KOPT-K1 (cell line): ENCODE results near the gene STARD9.

Source experiments
- H3K27ac ChIP-seq: fragments of 200-600 bp; sonication (generic); 2 replicates; pipeline ENCODE4 v1.5.1; 2016; ENCODE audit warnings: antibody characterized with exemption, mild to moderate bottlenecking, low read depth, low read length; ENCODE audit not compliant: poor library complexity, severe bottlenecking
- H3K36me3 ChIP-seq: fragments of 200-600 bp; sonication (generic); 2 replicates; pipeline ENCODE4 v1.5.1; 2017; ENCODE audit warnings: antibody characterized with exemption, mild to moderate bottlenecking, low read length, moderate library complexity; ENCODE audit not compliant: insufficient read depth
- H3K9me3 ChIP-seq: fragments of 200-600 bp; sonication (generic); 2 replicates; pipeline ENCODE4 v1.5.1; 2017; ENCODE audit warnings: antibody characterized with exemption, low read length, mild to moderate bottlenecking; ENCODE audit not compliant: insufficient read depth, poor library complexity, severe bottlenecking

STARD9 gene

DNA sequence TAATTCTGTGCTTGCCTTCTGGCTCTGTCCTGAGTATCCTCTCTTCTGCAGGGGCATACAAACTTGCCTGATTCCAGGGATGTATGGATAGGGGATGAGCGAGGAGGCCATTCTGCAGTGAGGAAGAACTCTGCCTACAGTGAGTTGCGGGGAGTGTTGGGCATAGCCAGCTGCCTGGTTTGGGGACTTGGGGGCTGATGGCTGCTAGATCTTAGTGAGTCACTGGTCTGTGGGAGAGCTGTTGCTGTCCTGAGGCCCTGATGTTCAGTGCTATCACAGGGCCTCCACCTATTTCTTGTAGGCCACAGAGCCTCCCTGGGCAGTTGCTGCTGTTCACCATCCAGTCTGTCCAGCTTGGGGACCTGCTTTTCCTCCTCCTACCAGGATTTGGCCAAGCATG lies 141.2 kb downstream of the STARD9 start:
- Histone ChIP-seq H3K36me3 (peaks cover 26% of the 10 kb centered on the region), H3K9me3 (no peaks in the 10 kb centered on the region), H3K27ac (no peak overlapping the region)

DNA sequence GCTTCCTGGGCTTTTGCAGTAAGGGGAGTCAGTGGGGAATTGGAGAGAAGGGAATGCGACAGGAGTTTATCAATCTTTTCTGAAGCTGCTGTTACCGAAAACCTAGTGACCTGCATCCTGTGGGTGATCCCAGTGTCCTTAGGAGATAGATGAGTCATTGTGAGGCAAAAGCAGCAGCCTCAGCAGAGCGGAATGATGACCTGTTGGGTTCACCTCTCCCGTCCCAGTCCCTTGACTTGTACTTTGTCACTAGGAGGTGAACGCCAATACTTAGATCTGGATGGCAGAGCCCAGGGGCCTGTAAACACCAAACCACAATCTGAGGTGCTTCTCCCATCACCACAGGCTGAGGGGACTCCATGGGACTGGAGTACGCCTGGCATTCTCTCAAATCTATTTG lies 143.6 kb downstream of the STARD9 start:
- H3K9me3 ChIP-seq, result no peaks in the 10 kb centered on the region
- H3K36me3 ChIP-seq, result peaks cover 50% of the 10 kb centered on the region
- H3K27ac ChIP-seq, result no peak overlapping the region

DNA sequence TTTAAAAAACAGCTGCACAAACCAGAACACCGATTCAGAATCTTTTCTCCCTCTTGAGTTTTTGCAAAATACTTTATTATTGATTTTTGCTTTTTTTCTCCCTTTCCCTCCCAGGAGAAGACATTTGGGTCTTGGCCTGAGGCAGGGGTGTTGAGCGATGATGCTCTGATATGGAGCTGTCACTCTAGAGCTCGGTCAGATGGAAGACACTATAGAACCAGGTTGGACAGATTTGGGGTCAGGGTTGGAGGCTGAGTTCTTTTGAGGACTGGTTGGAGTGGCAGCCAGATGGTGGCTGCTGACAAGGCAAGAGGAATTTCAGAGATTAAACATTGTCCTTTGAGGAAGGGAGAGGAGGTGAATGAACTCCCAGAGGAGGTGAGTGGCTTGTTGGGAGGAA lies 144.7 kb downstream of the STARD9 start:
- H3K27ac ChIP-seq, result no peak overlapping the region
- H3K36me3 ChIP-seq, result peaks cover 60% of the 10 kb centered on the region
- H3K9me3 ChIP-seq, result no peaks in the 10 kb centered on the region

DNA sequence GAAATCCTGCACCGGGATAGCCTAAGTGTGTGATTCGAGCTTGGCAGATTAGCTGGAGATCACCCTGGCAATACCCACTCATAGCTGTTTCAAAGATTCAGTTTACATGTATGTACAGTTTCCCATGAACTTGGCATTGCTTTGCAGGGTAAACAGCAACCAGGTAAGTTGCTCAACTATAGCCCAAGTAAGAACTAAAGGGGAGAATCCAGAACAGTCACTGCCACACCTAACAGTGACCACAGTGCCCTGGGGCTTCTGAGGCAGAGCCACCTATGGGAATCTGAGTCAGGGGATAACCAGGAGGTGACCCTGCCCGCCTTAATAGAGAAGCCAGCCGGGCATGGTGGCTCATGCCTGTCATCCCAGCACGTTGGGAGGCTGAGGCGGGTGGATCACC lies 145.6 kb downstream of the STARD9 start:
- H3K36me3 ChIP-seq, result peaks cover 70% of the 10 kb centered on the region
- H3K9me3 ChIP-seq, result no peaks in the 10 kb centered on the region
- no peak overlapping the region for H3K27ac ChIP-seq

DNA sequence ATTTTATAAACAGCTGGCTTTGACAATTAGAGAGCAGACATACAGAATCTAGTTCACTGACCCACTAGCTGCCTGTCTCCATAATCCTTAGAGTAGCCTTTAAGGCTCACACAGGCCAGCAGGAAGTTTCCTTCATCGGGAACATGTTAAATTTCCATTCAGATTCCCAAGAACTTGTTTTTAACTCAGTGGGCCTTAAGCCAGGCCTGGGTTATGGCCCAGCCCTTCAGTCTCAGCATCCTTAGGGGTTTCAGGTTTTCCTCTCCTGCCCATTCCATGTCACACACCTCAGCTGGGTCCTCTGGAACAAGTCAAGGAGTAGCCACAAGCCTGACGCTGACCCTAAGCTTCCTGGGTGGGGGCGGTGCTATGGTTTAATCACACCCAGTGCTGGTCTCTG lies 146.5 kb downstream of the STARD9 start:
- peaks cover 79% of the 10 kb centered on the region for H3K36me3 ChIP-seq
- H3K9me3 ChIP-seq, result no peaks in the 10 kb centered on the region
- H3K27ac ChIP-seq, result no peak overlapping the region

DNA sequence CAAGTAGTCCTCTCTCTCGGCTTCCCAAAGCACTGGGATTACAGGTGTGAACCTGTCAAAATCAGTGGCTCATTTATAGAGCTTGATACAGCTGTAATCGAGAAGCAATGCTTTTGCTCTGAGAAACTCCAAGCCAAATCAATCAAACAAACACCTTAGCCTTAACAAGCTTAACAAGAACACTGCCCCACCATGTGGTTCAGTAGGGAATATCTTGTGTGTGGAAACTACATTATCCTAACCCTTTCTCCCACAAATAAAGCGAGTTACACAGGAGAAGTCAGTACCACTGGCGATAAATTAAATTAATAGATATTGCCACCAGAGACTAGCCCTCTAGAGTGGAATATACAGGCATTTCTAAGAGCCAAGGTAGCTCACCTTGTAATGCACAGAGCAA lies 147.7 kb downstream of the STARD9 start:
- H3K27ac ChIP-seq, result no peak overlapping the region
- no peaks in the 10 kb centered on the region for H3K9me3 ChIP-seq
- H3K36me3 ChIP-seq, result peaks cover 90% of the 10 kb centered on the region

DNA sequence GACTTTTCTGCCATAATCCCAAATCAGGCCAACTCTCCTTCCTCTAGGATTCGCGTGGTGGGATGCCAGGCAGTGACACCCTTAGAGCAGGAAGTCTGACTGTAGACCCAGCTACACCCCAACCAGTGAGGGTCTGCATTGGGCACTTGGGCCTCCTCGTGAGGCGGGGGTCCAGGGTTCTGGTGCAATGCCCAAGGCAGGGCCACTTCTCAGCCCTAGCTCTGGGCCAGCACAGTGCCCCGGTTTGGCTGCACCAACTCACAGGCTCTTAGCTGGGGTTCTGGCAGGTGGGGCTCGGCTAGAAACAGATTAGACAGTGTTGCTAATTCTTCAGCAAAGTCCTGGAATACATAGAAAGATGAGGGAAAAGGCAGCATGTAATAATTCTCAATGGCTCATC lies 148.9 kb downstream of the STARD9 start:
- H3K36me3 ChIP-seq, result peaks cover 99% of the 10 kb centered on the region
- no peaks in the 10 kb centered on the region for H3K9me3 ChIP-seq
- H3K27ac ChIP-seq, result no peak overlapping the region

DNA sequence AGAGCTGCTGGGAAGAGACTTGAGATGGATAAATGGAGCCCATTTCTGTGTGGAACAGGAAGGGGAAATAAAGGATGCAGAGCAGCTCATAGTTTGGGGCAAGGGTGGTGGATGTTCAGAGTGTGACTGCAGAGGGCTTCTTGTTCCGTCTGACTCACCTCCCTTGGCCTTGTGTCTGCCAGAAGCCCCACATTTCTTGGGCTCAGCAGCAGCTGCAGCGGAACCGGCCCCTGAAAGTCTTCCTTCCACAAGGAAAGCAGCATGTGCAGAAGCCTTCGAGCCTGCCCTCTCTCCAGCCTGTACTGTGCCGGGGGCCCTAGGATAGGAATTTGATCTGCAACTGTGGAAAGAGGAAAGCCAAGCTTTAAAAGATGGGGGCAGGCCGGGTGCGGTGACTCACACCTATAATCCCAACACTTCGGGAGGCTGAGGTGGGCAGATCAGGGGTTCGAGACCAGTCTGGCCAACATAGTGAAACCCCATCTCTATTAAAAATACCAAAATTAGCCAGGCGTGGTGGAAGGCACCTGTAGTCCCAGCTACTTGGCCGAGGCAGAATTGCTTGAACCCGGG lies 150.0 kb downstream of the STARD9 start:
- Histone ChIP-seq H3K36me3 (peaks cover 99% of the 10 kb centered on the region), H3K9me3 (no peaks in the 10 kb centered on the region), H3K27ac (no peak overlapping the region)

DNA sequence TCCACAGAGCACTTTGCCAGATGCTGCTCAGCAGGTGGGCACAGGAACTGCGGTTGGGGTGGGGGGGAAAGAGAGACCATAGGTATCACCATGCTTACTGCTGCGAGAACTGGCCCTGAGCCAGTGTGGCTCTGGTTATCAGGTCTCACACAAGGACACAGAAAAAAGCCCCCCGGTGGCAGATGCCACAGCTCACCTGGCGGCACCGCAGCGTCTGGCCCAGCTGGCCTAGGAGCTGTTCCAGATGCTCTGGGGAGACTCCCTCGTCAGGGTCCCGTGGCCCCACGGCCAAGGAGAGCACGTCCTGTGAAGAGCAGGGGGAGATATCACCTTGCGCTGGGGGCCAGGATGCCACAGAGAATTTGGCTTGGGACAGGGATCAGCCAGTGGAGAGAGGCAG lies 150.7 kb downstream of the STARD9 start:
- no peak overlapping the region for H3K27ac ChIP-seq
- peaks cover 100% of the 10 kb centered on the region for H3K36me3 ChIP-seq
- no peaks in the 10 kb centered on the region for H3K9me3 ChIP-seq

DNA sequence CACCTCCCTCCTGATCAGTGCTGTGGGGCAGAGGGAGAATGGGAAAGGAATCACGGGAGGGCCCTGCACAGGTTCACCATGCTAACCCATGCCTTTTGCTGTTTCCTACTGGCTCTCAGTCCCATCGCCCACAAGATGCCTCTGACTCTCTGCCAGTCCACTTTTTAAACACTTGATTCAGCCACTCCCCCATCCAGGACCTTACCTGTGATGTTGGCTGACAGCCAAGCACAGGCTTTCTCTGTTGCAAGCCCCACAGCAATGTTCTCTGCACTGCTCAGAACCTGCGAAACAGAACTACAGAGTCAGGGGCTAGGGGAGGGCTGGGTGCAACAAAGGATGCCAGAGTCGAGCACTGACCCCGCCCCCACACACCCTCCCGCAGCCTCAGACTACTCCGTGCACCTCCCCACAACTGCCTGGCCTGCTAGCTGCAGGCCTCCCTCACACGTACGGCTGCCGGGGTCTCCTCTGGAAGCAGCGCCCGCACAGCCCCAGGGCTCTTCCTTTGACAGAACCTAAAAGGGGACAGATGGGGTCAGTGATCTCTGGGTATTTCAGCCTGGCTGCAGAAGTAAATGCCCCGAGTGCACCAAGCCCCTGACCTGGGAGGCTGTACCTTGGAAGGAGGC lies 152.5 kb downstream of the STARD9 start:
- Histone ChIP-seq H3K36me3 (peaks cover 100% of the 10 kb centered on the region), H3K27ac (no peak overlapping the region), H3K9me3 (no peaks in the 10 kb centered on the region)

DNA sequence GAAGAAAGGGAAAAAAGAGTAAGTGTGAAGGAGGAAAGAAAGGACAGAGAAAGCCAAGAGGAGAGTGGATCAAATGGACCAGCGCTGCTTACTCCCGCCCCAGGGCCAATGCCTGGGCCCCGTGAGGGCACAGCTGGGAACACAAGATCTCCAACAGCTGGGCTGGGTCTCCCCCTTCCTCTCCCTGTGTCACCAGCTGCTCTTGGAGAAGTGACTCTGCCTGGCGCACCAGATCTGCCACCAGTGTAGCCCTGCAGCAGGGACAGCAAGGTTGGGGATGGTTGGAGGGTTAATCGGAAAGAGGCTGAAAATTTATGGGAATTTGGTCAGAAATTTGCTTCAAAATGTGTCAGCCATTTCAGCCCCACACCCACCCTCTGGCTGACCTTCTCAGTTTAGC lies 153.2 kb downstream of the STARD9 start:
- no peak overlapping the region for H3K27ac ChIP-seq
- H3K36me3 ChIP-seq, result peaks cover 100% of the 10 kb centered on the region
- no peaks in the 10 kb centered on the region for H3K9me3 ChIP-seq

DNA sequence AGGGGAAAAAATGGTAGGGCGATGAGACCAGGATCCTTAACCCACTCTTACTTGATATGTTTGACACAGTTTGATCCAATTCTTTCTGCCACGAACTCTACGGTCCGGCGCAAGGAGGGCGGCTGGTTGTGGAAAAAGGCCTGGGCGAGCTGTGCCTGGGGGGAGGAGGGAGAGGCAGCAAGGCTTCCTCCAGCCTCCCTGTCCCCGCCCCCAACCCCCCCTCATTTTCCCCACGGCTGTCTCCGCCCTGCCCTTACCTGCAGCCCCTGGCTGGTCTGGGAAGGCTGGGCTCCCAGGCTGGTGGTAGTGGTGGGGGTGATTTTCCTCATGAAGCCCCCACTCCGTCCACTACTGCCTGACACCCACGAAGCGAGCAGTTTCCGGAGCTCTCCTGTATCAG lies 153.6 kb downstream of the STARD9 start:
- Histone ChIP-seq H3K36me3 (peaks cover 100% of the 10 kb centered on the region), H3K9me3 (no peaks in the 10 kb centered on the region), H3K27ac (no peak overlapping the region)

DNA sequence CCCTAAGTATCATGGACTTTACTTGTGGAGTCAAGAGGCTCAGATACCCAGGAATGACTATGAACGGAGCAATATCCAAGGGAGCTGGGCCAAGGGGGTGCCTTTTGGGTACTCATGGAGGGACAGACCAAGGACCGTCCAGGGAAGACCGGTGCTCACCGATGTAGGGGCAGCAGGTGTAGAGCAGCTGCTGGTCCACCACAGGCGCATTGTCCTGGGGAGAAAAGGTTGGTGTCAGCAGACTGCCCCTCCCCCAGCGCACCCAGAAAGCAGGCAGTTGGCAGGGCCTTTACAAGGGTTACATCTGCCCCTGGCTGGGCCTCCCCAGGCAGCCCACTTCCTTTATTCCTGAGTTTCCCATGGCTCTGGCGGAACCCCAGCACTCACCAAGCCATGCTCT lies 154.0 kb downstream of the STARD9 start:
- Histone ChIP-seq H3K9me3 (no peaks in the 10 kb centered on the region), H3K27ac (no peak overlapping the region), H3K36me3 (peaks cover 100% of the 10 kb centered on the region)

DNA sequence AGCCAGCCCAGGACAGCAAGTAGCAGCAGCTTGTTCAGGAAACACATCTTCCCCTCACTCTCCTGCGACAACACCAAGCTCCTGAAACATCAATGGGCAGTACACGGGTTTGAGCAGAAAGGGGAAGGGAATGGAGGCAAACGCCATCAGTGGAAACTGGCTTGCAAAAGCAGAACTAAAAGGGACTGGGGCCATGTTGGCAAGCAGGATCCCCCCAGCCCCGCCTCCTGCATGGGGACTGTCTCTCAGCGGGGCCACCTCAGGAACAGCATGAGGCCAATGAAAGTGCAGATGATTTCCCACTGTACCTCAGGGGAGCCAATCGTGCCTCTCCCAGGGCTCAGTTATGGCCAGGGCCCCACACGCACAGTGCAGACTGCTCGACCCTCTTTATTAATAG lies 154.7 kb downstream of the STARD9 start:
- Histone ChIP-seq H3K36me3 (peaks cover 100% of the 10 kb centered on the region), H3K9me3 (no peaks in the 10 kb centered on the region), H3K27ac (no peak overlapping the region)

DNA sequence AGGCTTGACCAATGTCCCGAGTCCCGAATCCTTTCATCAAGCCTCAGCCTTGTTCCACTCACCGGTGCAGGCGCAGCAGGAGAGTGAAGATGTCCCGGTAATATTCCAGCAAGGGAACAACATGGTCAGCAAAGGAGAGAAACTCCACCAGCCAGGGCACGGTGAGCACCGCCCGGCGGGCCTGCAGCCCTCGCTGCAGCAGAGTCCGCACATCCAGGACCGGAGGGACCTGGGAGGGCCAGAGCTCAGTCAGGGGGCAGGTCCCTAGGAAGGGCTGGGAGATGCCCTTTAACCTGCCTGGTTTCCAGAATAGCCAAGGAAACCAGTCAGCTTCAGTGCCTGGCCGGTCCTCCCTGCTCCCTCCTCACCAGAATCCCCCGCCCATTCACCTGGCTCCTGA lies 155.1 kb downstream of the STARD9 start:
- H3K27ac ChIP-seq, result no peak overlapping the region
- H3K36me3 ChIP-seq, result peaks cover 99% of the 10 kb centered on the region
- no peaks in the 10 kb centered on the region for H3K9me3 ChIP-seq

DNA sequence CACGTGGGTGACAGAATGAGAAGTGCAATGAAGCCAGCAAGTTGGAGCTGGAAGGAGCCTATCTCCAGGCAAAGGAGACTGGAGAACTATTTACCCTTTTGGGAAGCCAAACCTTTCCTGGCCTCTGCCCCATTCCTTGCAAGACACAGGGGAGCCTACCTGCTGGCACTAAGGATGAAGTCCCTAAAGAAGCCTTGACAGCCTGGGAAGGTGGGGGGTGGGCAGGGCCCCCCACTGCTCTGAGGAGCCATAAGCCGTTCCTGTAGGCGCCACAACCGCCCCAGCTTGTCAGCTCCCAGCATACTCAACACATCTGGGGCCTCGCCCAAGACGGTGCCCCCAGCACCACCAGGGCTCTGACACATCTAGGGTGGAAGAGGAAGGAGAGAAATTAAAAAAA lies 156.1 kb downstream of the STARD9 start:
- no peaks in the 10 kb centered on the region for H3K9me3 ChIP-seq
- H3K36me3 ChIP-seq, result peaks cover 90% of the 10 kb centered on the region
- no peak overlapping the region for H3K27ac ChIP-seq
